Effector memory CD4-positive, alpha-beta T cell (primary cell): Measurements from ENCODE around the gene FBXL7.

ENCODE experiments used
- DNase-seq, 3 donors: peaks; one replicate each; pipeline ENCODE4 v3.0.0-alpha.2; 2020
- H3K27ac ChIP-seq: 2 replicates; pipeline ENCODE4 v1.7.0; 2013; ENCODE audit warnings: mild to moderate bottlenecking, low read length, moderate library complexity; ENCODE audit not compliant: insufficient read depth, poor library complexity, severe bottlenecking
- H3K27me3 ChIP-seq: replicated peaks from 2 replicates; pipeline ENCODE4 v1.7.0; 2013; ENCODE audit warnings: mild to moderate bottlenecking, low read length; ENCODE audit not compliant: insufficient read depth, control insufficient read depth, poor library complexity, severe bottlenecking
- H3K36me3 ChIP-seq: 2 replicates; pipeline ENCODE4 v1.7.0; 2013; ENCODE audit warnings: mild to moderate bottlenecking, low read length, moderate library complexity; ENCODE audit not compliant: control insufficient read depth, insufficient read depth
- H3K4me1 ChIP-seq: 2 replicates; pipeline ENCODE4 v1.7.0; 2013; ENCODE audit warnings: low read length, mild to moderate bottlenecking; ENCODE audit not compliant: control insufficient read depth, insufficient read depth, poor library complexity, severe bottlenecking
- H3K4me3 ChIP-seq: 2 replicates; pipeline ENCODE4 v1.7.0; 2013; ENCODE audit warnings: low read length, low read depth, mild to moderate bottlenecking; ENCODE audit not compliant: insufficient read depth, poor library complexity, severe bottlenecking
- H3K9me3 ChIP-seq: 2 replicates; pipeline ENCODE4 v1.7.0; 2013; ENCODE audit warnings: mild to moderate bottlenecking, low read length, moderate library complexity; ENCODE audit not compliant: control insufficient read depth

The FBXL7 gene

GRCh38 chr5:15585841-15586591, 86.0 kb downstream of the FBXL7 start:
- Histone ChIP-seq H3K27me3 (no peaks in the 10 kb centered on the region), H3K9me3 (no peaks in the 10 kb centered on the region), H3K27ac (no peak overlapping the region), H3K4me1 (no peaks in the 10 kb centered on the region), H3K36me3 (no peaks in the 10 kb centered on the region), H3K4me3 (no peak overlapping the region)
- DNase-seq = no peak

GRCh38 chr5:15587916-15588315, 87.9 kb downstream of the FBXL7 start:
- Histone ChIP-seq H3K36me3 (no peaks in the 10 kb centered on the region), H3K27ac (no peak overlapping the region), H3K9me3 (no peaks in the 10 kb centered on the region), H3K4me1 (no peaks in the 10 kb centered on the region), H3K27me3 (no peaks in the 10 kb centered on the region), H3K4me3 (no peak overlapping the region)
- no peak for DNase-seq

- DNase-seq = no peak
- no peaks in the 10 kb centered on the region for H3K36me3 ChIP-seq
- H3K4me1 ChIP-seq = no peaks in the 10 kb centered on the region
- H3K27ac ChIP-seq = no peak overlapping the region
- H3K4me3 ChIP-seq = no peak overlapping the region
- no peaks in the 10 kb centered on the region for H3K9me3 ChIP-seq
- no peaks in the 10 kb centered on the region for H3K27me3 ChIP-seq
Measured at GRCh38 chr5:15592728-15593127, 92.7 kb downstream of the FBXL7 start.

GRCh38 chr5:15594977-15595568, 95.1 kb downstream of the FBXL7 start:
- Histone ChIP-seq H3K27ac (no peak overlapping the region), H3K36me3 (no peaks in the 10 kb centered on the region), H3K4me3 (no peak overlapping the region)

GRCh38 chr5:15595929-15596328, 95.9 kb downstream of the FBXL7 start:
- H3K27ac ChIP-seq = no peak overlapping the region
- no peak for DNase-seq
- no peaks in the 10 kb centered on the region for H3K9me3 ChIP-seq
- no peaks in the 10 kb centered on the region for H3K27me3 ChIP-seq
- no peaks in the 10 kb centered on the region for H3K36me3 ChIP-seq
- H3K4me1 ChIP-seq = no peaks in the 10 kb centered on the region
- no peak overlapping the region for H3K4me3 ChIP-seq

More at GRCh38 chr5:15594977-15595568, 95.1 kb downstream of the FBXL7 start:
- H3K9me3 ChIP-seq = no peaks in the 10 kb centered on the region
- H3K4me1 ChIP-seq = no peaks in the 10 kb centered on the region
- no peak for DNase-seq
- no peaks in the 10 kb centered on the region for H3K27me3 ChIP-seq

GRCh38 chr5:15596936-15597335, 97.0 kb downstream of the FBXL7 start:
- Histone ChIP-seq H3K27me3 (no peaks in the 10 kb centered on the region), H3K9me3 (no peaks in the 10 kb centered on the region), H3K36me3 (no peaks in the 10 kb centered on the region), H3K27ac (no peak overlapping the region), H3K4me3 (no peak overlapping the region), H3K4me1 (no peaks in the 10 kb centered on the region)
- no peak for DNase-seq

- no peak overlapping the region for H3K4me3 ChIP-seq
- no peak for DNase-seq
- no peak overlapping the region for H3K27ac ChIP-seq
- no peaks in the 10 kb centered on the region for H3K9me3 ChIP-seq
- H3K36me3 ChIP-seq = no peaks in the 10 kb centered on the region
- no peaks in the 10 kb centered on the region for H3K4me1 ChIP-seq
- H3K27me3 ChIP-seq = no peaks in the 10 kb centered on the region
Measured at GRCh38 chr5:15597804-15598203, 97.8 kb downstream of the FBXL7 start.

GRCh38 chr5:15598294-15598902, 98.4 kb downstream of the FBXL7 start:
- Histone ChIP-seq H3K4me1 (no peaks in the 10 kb centered on the region), H3K9me3 (no peaks in the 10 kb centered on the region), H3K27ac (no peak overlapping the region), H3K4me3 (no peak overlapping the region), H3K36me3 (no peaks in the 10 kb centered on the region), H3K27me3 (no peaks in the 10 kb centered on the region)
- no peak for DNase-seq

- no peak overlapping the region for H3K27ac ChIP-seq
- no peak for DNase-seq
Measured at GRCh38 chr5:15600035-15600434, 100.1 kb downstream of the FBXL7 start.

GRCh38 chr5:15601274-15601673, 101.3 kb downstream of the FBXL7 start:
- H3K36me3 ChIP-seq = no peaks in the 10 kb centered on the region
- no peak overlapping the region for H3K27ac ChIP-seq
- H3K4me3 ChIP-seq = no peak overlapping the region
- H3K9me3 ChIP-seq = no peaks in the 10 kb centered on the region
- no peaks in the 10 kb centered on the region for H3K4me1 ChIP-seq
- DNase-seq = no peak
- H3K27me3 ChIP-seq = no peaks in the 10 kb centered on the region

More at GRCh38 chr5:15600035-15600434, 100.1 kb downstream of the FBXL7 start:
- Histone ChIP-seq H3K36me3 (no peaks in the 10 kb centered on the region), H3K4me1 (no peaks in the 10 kb centered on the region), H3K9me3 (no peaks in the 10 kb centered on the region), H3K27me3 (no peaks in the 10 kb centered on the region), H3K4me3 (no peak overlapping the region)
